Activated CD4-positive, alpha-beta T cell treated with anti-CD3 and anti-CD28 coated beads, Interleukin-2, amount 50 U/mL, for 16 hours (primary cell): ENCODE measurements around the gene SMARCA4.

Experiments used
- DNase-seq: peaks from one replicate; pipeline ENCODE4 v3.0.0-alpha.2; 2020

SMARCA4 gene

GRCh38 chr19:11017275-11018035 is 56.6 kb downstream of the SMARCA4 start:
- no peak for DNase-seq

DNA sequence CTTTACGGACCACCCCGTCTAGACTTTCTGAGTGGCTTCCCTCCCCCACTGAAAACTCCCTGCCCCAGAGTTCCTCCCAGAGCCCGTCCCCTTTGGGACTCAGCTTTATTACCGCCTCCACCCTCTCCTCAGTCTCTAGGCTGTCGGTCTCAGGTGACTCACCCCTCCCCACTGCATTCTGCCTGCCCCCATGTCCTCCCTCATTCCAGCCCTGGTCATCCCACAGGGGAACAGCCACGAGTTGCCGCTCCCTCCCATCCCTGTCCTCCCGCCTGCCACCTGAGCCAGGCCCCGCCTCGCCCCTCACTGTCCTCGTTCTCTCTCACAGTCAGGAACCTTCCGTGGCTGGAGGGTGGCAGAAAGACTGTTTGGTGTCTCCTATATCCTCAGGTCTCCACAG is 57.3 kb downstream of the SMARCA4 start:
- DNase-seq: no peak

DNA sequence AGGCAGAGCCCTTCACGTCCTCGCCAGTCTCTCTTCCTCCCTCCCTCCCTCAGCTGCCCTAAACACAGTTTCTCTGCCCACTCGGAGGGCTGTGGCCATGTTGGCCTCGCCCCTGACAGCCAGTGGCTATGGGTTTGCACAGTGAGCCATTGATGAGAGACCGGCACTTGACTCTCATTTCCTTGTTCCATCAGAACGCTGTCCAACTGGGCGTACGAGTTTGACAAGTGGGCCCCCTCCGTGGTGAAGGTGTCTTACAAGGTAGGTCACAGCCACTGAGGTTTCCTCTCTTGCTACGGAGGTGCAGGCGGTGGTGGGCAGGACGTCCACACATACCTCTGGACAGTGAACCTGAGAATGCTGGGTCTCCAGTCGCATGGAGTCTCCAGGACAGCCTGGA is 57.9 kb downstream of the SMARCA4 start:
- DNase-seq: no peak

DNA sequence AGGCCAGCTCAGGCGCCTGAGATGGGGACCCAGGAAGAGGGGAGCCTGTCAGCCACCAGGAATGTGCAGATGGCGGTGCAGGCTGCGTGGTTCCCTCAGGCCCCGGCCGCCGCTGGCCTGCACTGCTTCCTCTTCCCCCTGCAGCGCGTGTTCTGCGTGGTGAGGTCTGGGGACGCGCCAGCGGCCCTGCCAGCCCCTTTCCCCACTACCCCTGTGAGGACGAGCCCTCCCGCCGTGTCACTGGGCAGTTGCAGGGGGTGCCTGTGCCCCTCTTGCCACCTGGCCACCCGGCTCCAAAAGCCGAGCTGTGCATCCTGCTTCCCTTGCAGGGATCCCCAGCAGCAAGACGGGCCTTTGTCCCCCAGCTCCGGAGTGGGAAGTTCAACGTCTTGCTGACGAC is 58.4 kb downstream of the SMARCA4 start:
- DNase-seq: no peak

- DNase-seq: no peak
Observed at GRCh38 chr19:11019824-11020223, 59.0 kb downstream of the SMARCA4 start.

DNA sequence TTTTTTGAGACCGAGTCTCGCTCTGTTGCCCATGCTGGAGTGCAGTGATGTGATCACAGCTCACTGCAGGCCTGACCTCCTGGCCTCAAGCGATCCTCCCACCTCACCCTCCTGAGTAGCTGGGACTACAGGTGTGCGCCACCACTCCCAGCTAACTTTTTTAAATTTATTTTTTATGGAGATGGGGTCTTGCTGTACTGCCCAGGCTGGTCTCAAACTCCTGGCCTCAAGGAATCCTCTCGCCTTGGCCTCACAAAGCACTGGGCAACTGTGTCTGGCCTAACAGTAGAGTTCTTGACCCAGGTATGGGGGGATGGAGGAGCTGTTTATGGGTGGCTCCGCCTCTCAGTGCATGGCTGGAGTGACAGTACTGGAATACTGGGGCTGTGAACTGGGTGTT is 59.6 kb downstream of the SMARCA4 start:
- DNase-seq: no peak

GRCh38 chr19:11020982-11021759 is 60.3 kb downstream of the SMARCA4 start:
- no peak for DNase-seq

GRCh38 chr19:11021760-11022144 is 60.9 kb downstream of the SMARCA4 start:
- no peak for DNase-seq

DNA sequence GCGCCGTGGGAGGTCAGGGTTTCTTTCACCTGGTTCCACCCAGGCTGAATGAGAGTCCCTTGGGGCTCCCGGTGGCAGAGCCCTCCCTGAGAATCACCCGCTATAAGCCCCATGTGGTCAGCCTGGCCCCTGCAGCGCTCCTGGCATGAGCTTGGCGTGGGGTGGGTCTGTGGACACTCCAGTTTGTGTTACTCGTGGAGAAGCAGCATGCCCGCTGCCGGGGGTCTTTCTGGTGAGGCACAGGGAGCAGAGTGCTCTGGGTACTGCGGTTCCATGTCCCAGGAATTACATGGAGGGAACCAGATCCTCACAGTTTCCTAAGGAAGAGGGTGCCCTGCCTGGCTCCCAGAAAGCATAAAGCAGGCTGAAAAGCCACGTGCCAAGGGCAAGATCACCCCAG is 62.2 kb downstream of the SMARCA4 start:
- no peak for DNase-seq

GRCh38 chr19:11023710-11024109 is 62.9 kb downstream of the SMARCA4 start:
- no peak for DNase-seq

DNA sequence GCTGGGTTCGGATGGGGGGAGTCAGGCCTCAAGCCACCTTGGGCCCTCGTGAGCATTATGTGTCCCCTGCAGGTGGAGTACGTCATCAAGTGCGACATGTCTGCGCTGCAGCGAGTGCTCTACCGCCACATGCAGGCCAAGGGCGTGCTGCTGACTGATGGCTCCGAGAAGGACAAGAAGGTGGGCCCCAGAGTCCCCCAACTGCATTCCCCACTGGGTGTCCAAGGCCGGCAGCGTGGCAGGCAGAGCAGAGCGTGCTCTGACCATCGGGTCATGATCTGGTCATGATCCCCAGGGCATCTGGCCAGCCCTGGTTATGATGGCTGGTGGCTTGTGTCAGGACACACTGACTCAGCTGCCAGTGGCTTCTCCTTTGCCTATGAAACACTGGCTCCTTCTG is 63.4 kb downstream of the SMARCA4 start:
- DNase-seq: no peak

DNA sequence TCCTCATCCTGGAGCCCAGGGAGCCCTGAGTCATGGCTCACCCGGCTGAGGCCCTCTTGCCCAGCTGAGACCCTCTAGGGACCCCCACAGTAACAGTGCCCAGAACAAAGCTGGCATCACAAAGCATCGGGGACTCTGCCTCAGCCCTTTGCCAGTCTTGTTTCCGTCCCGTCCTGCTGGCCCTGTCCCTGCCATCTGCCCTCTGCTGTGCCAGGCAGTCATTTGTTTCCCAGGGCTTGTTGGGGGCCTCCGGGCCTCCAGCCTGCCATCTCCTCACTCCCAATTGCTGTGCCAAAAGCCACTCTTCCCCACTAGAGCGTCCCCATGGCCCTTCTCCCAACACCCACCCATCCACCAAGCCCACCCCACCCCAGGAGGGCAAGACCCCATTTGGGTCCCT is 64.2 kb downstream of the SMARCA4 start:
- DNase-seq: no peak

- no peak for DNase-seq
Observed at GRCh38 chr19:11025445-11025844, 64.6 kb downstream of the SMARCA4 start.

DNA sequence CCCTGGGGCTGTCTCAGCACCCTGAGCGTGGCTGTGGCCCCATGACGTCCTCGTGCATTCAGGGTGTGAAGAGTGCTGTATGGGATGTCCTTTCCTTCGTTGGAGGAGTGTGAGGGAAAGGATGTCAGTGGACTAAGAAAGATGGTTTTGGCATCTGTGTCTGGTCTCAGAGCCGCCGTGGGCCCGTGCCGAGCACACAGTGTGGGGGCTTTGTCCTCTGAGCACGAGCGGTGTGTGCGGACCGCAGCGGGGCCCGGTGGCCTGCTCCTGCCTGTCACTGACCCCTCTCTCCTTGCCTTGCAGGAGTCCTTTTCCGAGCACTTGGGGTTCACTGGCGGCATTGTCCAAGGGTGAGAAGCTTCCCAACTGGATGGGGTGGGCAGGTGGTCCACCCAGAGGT is 65.2 kb downstream of the SMARCA4 start:
- no peak for DNase-seq

DNA sequence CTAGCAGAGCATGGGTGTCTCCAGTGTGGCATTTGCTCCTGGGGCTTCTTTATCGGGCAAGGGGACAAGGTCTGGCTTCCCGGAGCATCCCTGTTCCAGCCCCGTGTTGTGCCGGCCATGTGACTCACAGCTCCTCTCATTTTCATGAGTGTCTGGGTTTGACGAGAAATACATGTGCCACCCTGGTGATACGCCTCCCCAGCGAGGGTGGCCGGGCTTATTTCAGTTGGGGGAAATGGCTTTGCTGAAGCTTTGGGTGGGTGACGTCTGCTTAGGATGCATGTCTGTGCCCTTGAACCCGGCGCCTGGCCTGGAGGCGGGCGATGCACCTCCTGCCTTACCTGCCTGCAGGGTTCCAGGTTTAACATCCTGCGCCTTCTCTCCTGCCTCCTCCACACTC is 66.6 kb downstream of the SMARCA4 start:
- DNase-seq: no peak

GRCh38 chr19:11028146-11028545 is 67.3 kb downstream of the SMARCA4 start:
- DNase-seq: no peak

GRCh38 chr19:11031421-11032070 is 70.7 kb downstream of the SMARCA4 start:
- DNase-seq: no peak

GRCh38 chr19:11033251-11033650 is 72.4 kb downstream of the SMARCA4 start:
- DNase-seq: no peak

GRCh38 chr19:11033763-11034162 is 72.9 kb downstream of the SMARCA4 start:
- no peak for DNase-seq

DNA sequence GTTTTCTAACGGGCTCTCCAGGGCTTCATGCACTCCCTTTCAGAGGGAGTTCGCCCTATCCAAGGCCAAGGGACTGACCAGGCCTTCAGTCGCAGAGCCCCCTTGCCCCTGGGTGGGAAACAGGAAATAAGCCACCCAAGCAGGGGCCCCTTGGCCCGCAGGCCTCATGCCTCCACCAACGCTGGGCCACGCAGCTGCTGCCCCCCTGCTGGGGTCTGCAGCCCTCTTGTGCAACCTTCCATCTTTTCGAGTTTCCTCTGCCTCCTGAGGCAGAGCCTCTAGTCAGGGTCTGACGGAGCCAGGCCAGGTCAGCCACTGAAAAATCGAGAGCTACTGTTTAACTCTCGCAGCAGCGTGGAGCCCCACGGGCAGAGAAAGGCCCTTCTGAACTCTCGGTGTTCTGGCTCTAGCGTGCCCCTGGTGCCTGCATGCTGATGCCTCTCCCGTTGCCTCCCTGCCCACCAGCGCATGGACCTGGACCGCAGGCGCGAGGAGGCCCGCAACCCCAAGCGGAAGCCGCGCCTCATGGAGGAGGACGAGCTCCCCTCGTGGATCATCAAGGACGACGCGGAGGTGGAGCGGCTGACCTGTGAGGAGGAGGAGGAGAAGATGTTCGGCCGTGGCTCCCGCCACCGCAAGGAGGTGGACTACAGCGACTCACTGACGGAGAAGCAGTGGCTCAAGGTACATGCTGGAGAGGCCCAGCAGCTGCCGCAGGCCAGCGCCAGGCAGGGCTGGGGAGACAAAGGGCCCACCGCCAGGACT is 73.8 kb downstream of the SMARCA4 start:
- DNase-seq: no peak

GRCh38 chr19:11035441-11036377 is 74.9 kb downstream of the SMARCA4 start:
- DNase-seq: peak; percentile 88

GRCh38 chr19:11038511-11038910 is 77.7 kb downstream of the SMARCA4 start:
- no peak for DNase-seq
